ENCODE measurements around the gene ATF7. TPM values are rescaled to one million over a fixed set of nuclear protein-coding genes. Genes with fewer than 3 reads are reported as not detected.
A peak's percentile ranks its signal among the peaks of the same experiment; 100 is the strongest.

ATF7 gene
- total RNA-seq, 1 donor from 2014 or later = 26.6 TPM

- Histone ChIP-seq H3K4me1 (ENCODE audit: control insufficient read depth in 3 of 3, insufficient read depth in 3 of 3, low read length in 3 of 3) (peaks cover 18 to 29% (median 26%) of the 10 kb centered on the region in 3 donors), H3K9ac (ENCODE audit: low read depth in 1 of 3, low read length in 3 of 3) (peak overlapping the region; percentile 69 to 80 (median 80)), H3K27ac (ENCODE audit: low read depth, low read length) (peak overlapping the region; percentile 83)
These were observed 133.2 kb downstream of the ATF7 start for GRCh38 chr12:53492830-53493609.

GRCh38 chr12:53492188-53492587 lies 134.0 kb downstream of the ATF7 start:
- H3K4me3 ChIP-seq (ENCODE audit: low read length in 3 of 3) = peak overlapping the region; percentile 59 to 82 (median 80)
- H3K27me3 ChIP-seq (ENCODE audit: control insufficient read depth in 3 of 3, insufficient read depth in 3 of 3, low read length in 3 of 3) = no peaks in the 10 kb centered on the region
- H3K9ac ChIP-seq (ENCODE audit: low read depth in 1 of 3, low read length in 3 of 3) = peak overlapping the region in 1 of 3 donors; percentile 23
- H3K9me3 ChIP-seq (ENCODE audit: control insufficient read depth in 3 of 3, low read length in 3 of 3) = no peaks in the 10 kb centered on the region
- H3K36me3 ChIP-seq (ENCODE audit: control insufficient read depth in 3 of 3, insufficient read depth in 3 of 3, low read length in 3 of 3) = peaks cover 0 to 8% (median 3%) of the 10 kb centered on the region in 3 donors
- H3K4me1 ChIP-seq (ENCODE audit: control insufficient read depth in 3 of 3, insufficient read depth in 3 of 3, low read length in 3 of 3) = peaks cover 18 to 25% (median 23%) of the 10 kb centered on the region in 3 donors
- H3K27ac ChIP-seq (ENCODE audit: low read depth, low read length) = peak overlapping the region; percentile 83

More at GRCh38 chr12:53492830-53493609, 133.2 kb downstream of the ATF7 start:
- no peaks in the 10 kb centered on the region for H3K27me3 ChIP-seq (ENCODE audit: control insufficient read depth in 3 of 3, insufficient read depth in 3 of 3, low read length in 3 of 3)
- H3K9me3 ChIP-seq (ENCODE audit: control insufficient read depth in 3 of 3, low read length in 3 of 3) = no peaks in the 10 kb centered on the region
- peak overlapping the region; percentile 77 to 82 (median 80) for H3K4me3 ChIP-seq (ENCODE audit: low read length in 3 of 3)
- peaks cover 0 to 2% (median 0%) of the 10 kb centered on the region in 3 donors for H3K36me3 ChIP-seq (ENCODE audit: control insufficient read depth in 3 of 3, insufficient read depth in 3 of 3, low read length in 3 of 3)

GRCh38 chr12:53489242-53489864 lies 136.8 kb downstream of the ATF7 start:
- Histone ChIP-seq H3K4me1 (ENCODE audit: control insufficient read depth in 3 of 3, insufficient read depth in 3 of 3, low read length in 3 of 3) (peaks cover 13 to 18% (median 16%) of the 10 kb centered on the region in 3 donors), H3K9ac (ENCODE audit: low read depth in 1 of 3, low read length in 3 of 3) (no peak overlapping the region), H3K36me3 (ENCODE audit: control insufficient read depth in 3 of 3, insufficient read depth in 3 of 3, low read length in 3 of 3) (peaks cover 18 to 30% (median 20%) of the 10 kb centered on the region in 3 donors)

GRCh38 chr12:53486736-53487487 lies 139.3 kb downstream of the ATF7 start:
- peaks cover 0 to 9% (median 7%) of the 10 kb centered on the region in 3 donors for H3K4me1 ChIP-seq (ENCODE audit: control insufficient read depth in 3 of 3, insufficient read depth in 3 of 3, low read length in 3 of 3)
- no peaks in the 10 kb centered on the region for H3K9me3 ChIP-seq (ENCODE audit: control insufficient read depth in 3 of 3, low read length in 3 of 3)
- H3K27ac ChIP-seq (ENCODE audit: low read depth, low read length) = no peak overlapping the region
- peaks cover 26 to 47% (median 41%) of the 10 kb centered on the region in 3 donors for H3K36me3 ChIP-seq (ENCODE audit: control insufficient read depth in 3 of 3, insufficient read depth in 3 of 3, low read length in 3 of 3)
- no peaks in the 10 kb centered on the region for H3K27me3 ChIP-seq (ENCODE audit: control insufficient read depth in 3 of 3, insufficient read depth in 3 of 3, low read length in 3 of 3)
- H3K9ac ChIP-seq (ENCODE audit: low read depth in 1 of 3, low read length in 3 of 3) = peak overlapping the region in 1 of 3 donors; percentile 11
- no peak overlapping the region for H3K4me3 ChIP-seq (ENCODE audit: low read length in 3 of 3)

More at GRCh38 chr12:53489242-53489864, 136.8 kb downstream of the ATF7 start:
- Histone ChIP-seq H3K9me3 (ENCODE audit: control insufficient read depth in 3 of 3, low read length in 3 of 3) (no peaks in the 10 kb centered on the region), H3K27ac (ENCODE audit: low read depth, low read length) (no peak overlapping the region), H3K4me3 (ENCODE audit: low read length in 3 of 3) (no peak overlapping the region), H3K27me3 (ENCODE audit: control insufficient read depth in 3 of 3, insufficient read depth in 3 of 3, low read length in 3 of 3) (no peaks in the 10 kb centered on the region)

- Histone ChIP-seq H3K4me3 (ENCODE audit: low read length in 3 of 3) (no peak overlapping the region), H3K9ac (ENCODE audit: low read depth in 1 of 3, low read length in 3 of 3) (no peak overlapping the region), H3K27me3 (ENCODE audit: control insufficient read depth in 3 of 3, insufficient read depth in 3 of 3, low read length in 3 of 3) (no peaks in the 10 kb centered on the region), H3K9me3 (ENCODE audit: control insufficient read depth in 3 of 3, low read length in 3 of 3) (no peaks in the 10 kb centered on the region), H3K27ac (ENCODE audit: low read depth, low read length) (no peak overlapping the region), H3K36me3 (ENCODE audit: control insufficient read depth in 3 of 3, insufficient read depth in 3 of 3, low read length in 3 of 3) (peaks cover 29 to 52% (median 47%) of the 10 kb centered on the region in 3 donors), H3K4me1 (ENCODE audit: control insufficient read depth in 3 of 3, insufficient read depth in 3 of 3, low read length in 3 of 3) (peaks cover 5 to 12% (median 9%) of the 10 kb centered on the region in 3 donors)
These were observed 140.0 kb downstream of the ATF7 start for GRCh38 chr12:53485955-53486735.

GRCh38 chr12:53484686-53485575 lies 141.3 kb downstream of the ATF7 start:
- Histone ChIP-seq H3K9me3 (ENCODE audit: control insufficient read depth in 3 of 3, low read length in 3 of 3) (no peaks in the 10 kb centered on the region), H3K27ac (ENCODE audit: low read depth, low read length) (no peak overlapping the region), H3K36me3 (ENCODE audit: control insufficient read depth in 3 of 3, insufficient read depth in 3 of 3, low read length in 3 of 3) (peaks cover 36 to 59% (median 53%) of the 10 kb centered on the region in 3 donors), H3K4me3 (ENCODE audit: low read length in 3 of 3) (no peak overlapping the region), H3K27me3 (ENCODE audit: control insufficient read depth in 3 of 3, insufficient read depth in 3 of 3, low read length in 3 of 3) (no peaks in the 10 kb centered on the region), H3K4me1 (ENCODE audit: control insufficient read depth in 3 of 3, insufficient read depth in 3 of 3, low read length in 3 of 3) (peaks cover 5 to 12% (median 9%) of the 10 kb centered on the region in 3 donors), H3K9ac (ENCODE audit: low read depth in 1 of 3, low read length in 3 of 3) (no peak overlapping the region)

GRCh38 chr12:53483979-53484377 lies 142.2 kb downstream of the ATF7 start:
- Histone ChIP-seq H3K27me3 (ENCODE audit: control insufficient read depth in 3 of 3, insufficient read depth in 3 of 3, low read length in 3 of 3) (no peaks in the 10 kb centered on the region), H3K9ac (ENCODE audit: low read depth in 1 of 3, low read length in 3 of 3) (no peak overlapping the region), H3K4me3 (ENCODE audit: low read length in 3 of 3) (no peak overlapping the region), H3K36me3 (ENCODE audit: control insufficient read depth in 3 of 3, insufficient read depth in 3 of 3, low read length in 3 of 3) (peaks cover 43 to 67% (median 63%) of the 10 kb centered on the region in 3 donors), H3K27ac (ENCODE audit: low read depth, low read length) (no peak overlapping the region), H3K4me1 (ENCODE audit: control insufficient read depth in 3 of 3, insufficient read depth in 3 of 3, low read length in 3 of 3) (peaks cover 8 to 15% (median 10%) of the 10 kb centered on the region in 3 donors), H3K9me3 (ENCODE audit: control insufficient read depth in 3 of 3, low read length in 3 of 3) (no peaks in the 10 kb centered on the region)

GRCh38 chr12:53483225-53483978 lies 142.8 kb downstream of the ATF7 start:
- no peaks in the 10 kb centered on the region for H3K9me3 ChIP-seq (ENCODE audit: control insufficient read depth in 3 of 3, low read length in 3 of 3)
- H3K27me3 ChIP-seq (ENCODE audit: control insufficient read depth in 3 of 3, insufficient read depth in 3 of 3, low read length in 3 of 3) = no peaks in the 10 kb centered on the region
- peaks cover 45 to 72% (median 68%) of the 10 kb centered on the region in 3 donors for H3K36me3 ChIP-seq (ENCODE audit: control insufficient read depth in 3 of 3, insufficient read depth in 3 of 3, low read length in 3 of 3)
- no peak overlapping the region for H3K27ac ChIP-seq (ENCODE audit: low read depth, low read length)
- no peak overlapping the region for H3K9ac ChIP-seq (ENCODE audit: low read depth in 1 of 3, low read length in 3 of 3)
- no peak overlapping the region for H3K4me3 ChIP-seq (ENCODE audit: low read length in 3 of 3)
- peaks cover 12 to 20% (median 13%) of the 10 kb centered on the region in 3 donors for H3K4me1 ChIP-seq (ENCODE audit: control insufficient read depth in 3 of 3, insufficient read depth in 3 of 3, low read length in 3 of 3)

Measured in skeletal muscle tissue (tissue), 4 donors.